Thyroid gland (tissue), 4 donors: ENCODE measurements around the gene PSMB4. TPM values are rescaled to one million over a fixed set of nuclear protein-coding genes. Genes with fewer than 3 reads are reported as not detected.

Experiments used
- DNase-seq, 2 donors: peaks; one replicate each; pipeline ENCODE4 v3.0.0-alpha.2; 2019
- H3K27ac ChIP-seq, 3 donors: fragments of 200-600 bp; sonication (generic); 1 replicate in 2 of 3; 2 replicates in 1 of 3; pipeline ENCODE4 v1.5.1; 2016 to 2019; ENCODE audit warnings: mild to moderate bottlenecking in 1 of 3, moderate library complexity in 1 of 3
- H3K27me3 ChIP-seq: fragments of 200-600 bp; sonication (generic); one replicate; pipeline ENCODE4 v1.5.1; 2019
- H3K36me3 ChIP-seq, 2 donors: fragments of 200-600 bp; sonication (generic); one replicate each; pipeline ENCODE4 v1.5.1; 2016 to 2019
- H3K4me1 ChIP-seq, 2 donors: fragments of 200-600 bp; sonication (generic); one replicate each; pipeline ENCODE4 v1.5.1; 2017 to 2019
- H3K4me3 ChIP-seq, 3 donors: fragments of 200-600 bp; sonication (generic); replicated peaks in 1 of 3; 1 replicate in 2 of 3; 2 replicates in 1 of 3; pipeline ENCODE4 v1.5.1; 2016; ENCODE audit warnings: mild to moderate bottlenecking in 1 of 3
- H3K9me3 ChIP-seq: fragments of 200-600 bp; sonication (generic); one replicate; pipeline ENCODE4 v1.5.1; 2017
- CTCF ChIP-seq, 6 experiments: fragments of 200-600 bp in 3 of 6; fragments of 450-650 bp in 3 of 6; sonication (generic) in 3 of 6; IDR thresholded peaks; one replicate each; pipeline ENCODE4 v1.5.1; 2016 to 2019; ENCODE audit warnings: antibody characterized with exemption in 6 of 6, mild to moderate bottlenecking in 2 of 6, inconsistent platforms in 1 of 6, moderate library complexity in 1 of 6
- POLR2A ChIP-seq, 2 donors: fragments of 450-650 bp; IDR thresholded peaks; one replicate each; pipeline ENCODE4 v1.6.1; 2017; ENCODE audit warnings: antibody characterized with exemption in 2 of 2, mild to moderate bottlenecking in 2 of 2, moderate library complexity in 1 of 2
- WGBS, 2 donors: methylation state at CpG; one replicate each; pipeline ENCODE4 v1.1.5; 2017; 5-methylcytosine and 5-hydroxymethylcytosine counted together
- intact Hi-C: fragments of 100-400 bp; cut with DNase I; formaldehyde crosslinking; loops from one replicate; pipeline ENCODE4 v1.15.1; 2023
- total RNA-seq, 4 donors: library from RNA; depleted of rRNA; stranded (reverse); fragments of >200 nt; gene quantifications; one replicate each; pipeline ENCODE4 v1.2.3, GENCODE V29; 2016

Gene PSMB4
- total RNA-seq, 4 donors from 2014 or later = 154 to 283 (median 226) TPM

GRCh38 chr1:151369302-151369610, 30.1 kb upstream of the PSMB4 start:
- H3K36me3 ChIP-seq = peaks cover 23 to 27% of the 10 kb centered on the region in 2 donors
- H3K4me3 ChIP-seq = no peak overlapping the region
- peak overlapping the region in 2 of 3 donors; percentile 84 to 90 for H3K27ac ChIP-seq
- H3K27me3 ChIP-seq = no peaks in the 10 kb centered on the region
- DNase-seq = no peak
- peaks cover 49 to 57% of the 10 kb centered on the region in 2 donors for H3K4me1 ChIP-seq
- intact Hi-C loops = no loop called here
- no peak for TF ChIP-seq CTCF (IDR thresholded peaks at IDR 0.05)
- TF ChIP-seq POLR2A (IDR thresholded peaks at IDR 0.05) = no peak
- H3K9me3 ChIP-seq = no peaks in the 10 kb centered on the region
- 86 to 93% methylated on average over 7 of the region's 7 CpGs for WGBS, 2 donors

- Histone ChIP-seq H3K27me3 (no peaks in the 10 kb centered on the region), H3K4me1 (peaks cover 49 to 57% of the 10 kb centered on the region in 2 donors), H3K4me3 (no peak overlapping the region), H3K27ac (peak overlapping the region; percentile 84 to 90 (median 88)), H3K9me3 (no peaks in the 10 kb centered on the region), H3K36me3 (peaks cover 19 to 23% of the 10 kb centered on the region in 2 donors)
- intact Hi-C loops = no loop called here
- no peak for TF ChIP-seq POLR2A (IDR thresholded peaks at IDR 0.05)
- TF ChIP-seq CTCF (IDR thresholded peaks at IDR 0.05) = no peak
- DNase-seq = no peak
- WGBS, 2 donors = 69 to 92% methylated on average over 2 to 6 of the region's 15 CpGs
These were observed 29.7 kb upstream of the PSMB4 start for GRCh38 chr1:151369621-151370048.

GRCh38 chr1:151370211-151370911, 29.0 kb upstream of the PSMB4 start:
- Histone ChIP-seq H3K27me3 (no peaks in the 10 kb centered on the region), H3K9me3 (no peaks in the 10 kb centered on the region), H3K4me3 (no peak overlapping the region), H3K27ac (peak overlapping the region; percentile 84 to 90 (median 88)), H3K4me1 (peaks cover 49 to 57% of the 10 kb centered on the region in 2 donors), H3K36me3 (peaks cover 12 to 16% of the 10 kb centered on the region in 2 donors)
- 36 to 45% methylated on average over 5 to 6 of the region's 6 CpGs for WGBS, 2 donors
- TF ChIP-seq POLR2A (IDR thresholded peaks at IDR 0.05) = no peak
- no peak for TF ChIP-seq CTCF (IDR thresholded peaks at IDR 0.05)
- peak; percentile 48 to 52 for DNase-seq
- intact Hi-C loops = no loop called here

- peak in 1 of 2 donors; percentile 21 for TF ChIP-seq POLR2A (IDR thresholded peaks at IDR 0.05)
- TF ChIP-seq CTCF (IDR thresholded peaks at IDR 0.05) = no peak
- peak overlapping the region; percentile 18 to 50 (median 40) for H3K4me3 ChIP-seq
- peak; percentile 95 for DNase-seq
- no peaks in the 10 kb centered on the region for H3K9me3 ChIP-seq
- WGBS, 2 donors = 8 to 12% methylated on average over 9 of the region's 9 CpGs
- H3K36me3 ChIP-seq = peaks cover under 1 to 4% of the 10 kb centered on the region in 2 donors
- peak overlapping the region; percentile 84 to 90 (median 88) for H3K27ac ChIP-seq
- peaks cover 49 to 57% of the 10 kb centered on the region in 2 donors for H3K4me1 ChIP-seq
- intact Hi-C loops = no loop called here
- H3K27me3 ChIP-seq = no peaks in the 10 kb centered on the region
These were observed 27.9 kb upstream of the PSMB4 start for GRCh38 chr1:151371370-151372057.
